Ectodermal cell (in vitro differentiated cells): ENCODE data around the gene NEK9. TPM values are rescaled to one million over a fixed set of nuclear protein-coding genes. Genes with fewer than 3 reads are reported as not detected.

Experiments used
- H3K27ac ChIP-seq: 2 replicates; pipeline ENCODE4 v1.7.0; 2013; ENCODE audit warnings: mild to moderate bottlenecking, low read depth, low read length; ENCODE audit not compliant: insufficient read depth, poor library complexity, severe bottlenecking
- H3K27me3 ChIP-seq: 2 replicates; pipeline ENCODE4 v1.7.0; 2013; ENCODE audit warnings: mild to moderate bottlenecking, low read length; ENCODE audit not compliant: insufficient read depth, control insufficient read depth, poor library complexity, severe bottlenecking
- H3K36me3 ChIP-seq: one replicate; pipeline ENCODE4 v1.7.0; 2013; ENCODE audit warnings: low read length; ENCODE audit not compliant: control insufficient read depth, insufficient read depth
- H3K4me1 ChIP-seq: one replicate; pipeline ENCODE4 v1.7.0; 2013; ENCODE audit warnings: low read length; ENCODE audit not compliant: control insufficient read depth, insufficient read depth
- H3K4me3 ChIP-seq: 2 replicates; pipeline ENCODE4 v1.7.0; 2013; ENCODE audit warnings: low read depth, low read length, control low read depth; ENCODE audit not compliant: insufficient read depth
- H3K9me3 ChIP-seq: 2 replicates; pipeline ENCODE4 v1.7.0; 2013; ENCODE audit warnings: mild to moderate bottlenecking, low read length, moderate library complexity; ENCODE audit not compliant: control insufficient read depth
- WGBS, 2 experiments: methylation state at CpG; one replicate each; pipeline ENCODE4 v1.1.7; 2013; ENCODE audit warnings: missing lambda C conversion rate in 2 of 2; 5-methylcytosine and 5-hydroxymethylcytosine counted together
- polyA plus RNA-seq, 4 experiments: library from polyadenylated mRNA; stranded (reverse); fragments of 50-300 nt; gene quantifications; one replicate each; pipeline ENCODE4 v1.2.3, GENCODE V29; 2013

The NEK9 gene
- 122 TPM for polyA plus RNA-seq (2013, experiment 1 of 4)
- 140 TPM for polyA plus RNA-seq (2013, experiment 2 of 4)
- 77.8 TPM for polyA plus RNA-seq (2013, experiment 3 of 4)
- polyA plus RNA-seq (2013, experiment 4 of 4) = 93.7 TPM

GRCh38 chr14:75126679-75127473, at the start of gene NEK9:
Gene NEK9, minus strand, starts transcription at chr14:75127048. Its CDS starts 127 bp downstream, at chr14:75126921.
- WGBS, 2 experiments = 3% methylated on average over 76 of the region's 76 CpGs
- Histone ChIP-seq H3K9me3 (no peaks in the 10 kb centered on the region), H3K4me3 (peak within 1 kb of the TSS; percentile 76), H3K36me3 (no peaks in the 10 kb centered on the region), H3K4me1 (no peaks in the 10 kb centered on the region), H3K27me3 (no peaks in the 10 kb centered on the region), H3K27ac (peak within 1 kb of the TSS; percentile 77)

GRCh38 chr14:75176142-75176820, 49.4 kb upstream of the NEK9 start, which contains the start of gene TMED10:
Gene TMED10, minus strand, starts transcription at chr14:75176612. Its CDS starts 33 bp downstream, at chr14:75176579.
- H3K27ac ChIP-seq = peak within 1 kb of the TSS; percentile 86
- peak within 1 kb of the TSS; percentile 90 for H3K4me3 ChIP-seq
- H3K4me1 ChIP-seq = peaks cover 6% of the 10 kb centered on the region
- H3K36me3 ChIP-seq = no peaks in the 10 kb centered on the region
- no peaks in the 10 kb centered on the region for H3K9me3 ChIP-seq
- H3K27me3 ChIP-seq = peaks cover 20% of the 10 kb centered on the region
- 0 to 1% methylated on average over 49 of the region's 49 CpGs for WGBS, 2 experiments

GRCh38 chr14:75175677-75176141, 48.9 kb upstream of the NEK9 start:
- Histone ChIP-seq H3K27ac (peak overlapping the region; percentile 86), H3K4me3 (peak overlapping the region; percentile 90), H3K27me3 (peaks cover 17% of the 10 kb centered on the region), H3K9me3 (no peaks in the 10 kb centered on the region), H3K36me3 (no peaks in the 10 kb centered on the region), H3K4me1 (peaks cover 6% of the 10 kb centered on the region)
- WGBS, 2 experiments = 1 to 12% methylated on average over 9 to 10 of the region's 10 CpGs

GRCh38 chr14:75174066-75174465, 47.2 kb upstream of the NEK9 start:
- WGBS, 2 experiments = 92 to 94% methylated on average over 2 of the region's 2 CpGs
- Histone ChIP-seq H3K27ac (no peak overlapping the region), H3K4me3 (no peak overlapping the region), H3K27me3 (peaks cover 3% of the 10 kb centered on the region), H3K36me3 (no peaks in the 10 kb centered on the region), H3K4me1 (peaks cover 6% of the 10 kb centered on the region), H3K9me3 (no peaks in the 10 kb centered on the region)

GRCh38 chr14:75170772-75171171, 43.9 kb upstream of the NEK9 start:
- peaks cover 6% of the 10 kb centered on the region for H3K4me1 ChIP-seq
- H3K27ac ChIP-seq = no peak overlapping the region
- no peaks in the 10 kb centered on the region for H3K36me3 ChIP-seq
- H3K9me3 ChIP-seq = no peaks in the 10 kb centered on the region
- H3K27me3 ChIP-seq = no peaks in the 10 kb centered on the region
- 93 to 95% methylated on average over 2 to 3 of the region's 4 CpGs for WGBS, 2 experiments
- H3K4me3 ChIP-seq = no peak overlapping the region

GRCh38 chr14:75168586-75169335, 41.9 kb upstream of the NEK9 start:
- Histone ChIP-seq H3K9me3 (no peaks in the 10 kb centered on the region), H3K36me3 (no peaks in the 10 kb centered on the region), H3K4me1 (no peaks in the 10 kb centered on the region), H3K27ac (no peak overlapping the region), H3K27me3 (no peaks in the 10 kb centered on the region), H3K4me3 (no peak overlapping the region)
- WGBS, 2 experiments = 92 to 97% methylated on average over 2 to 3 of the region's 3 CpGs

GRCh38 chr14:75167325-75167724, 40.5 kb upstream of the NEK9 start:
- no peak overlapping the region for H3K27ac ChIP-seq
- 90 to 92% methylated on average over 2 of the region's 2 CpGs for WGBS, 2 experiments
- H3K4me1 ChIP-seq = no peaks in the 10 kb centered on the region
- H3K9me3 ChIP-seq = no peaks in the 10 kb centered on the region
- no peaks in the 10 kb centered on the region for H3K27me3 ChIP-seq
- H3K36me3 ChIP-seq = no peaks in the 10 kb centered on the region
- H3K4me3 ChIP-seq = no peak overlapping the region

GRCh38 chr14:75165586-75166391, 38.9 kb upstream of the NEK9 start:
- H3K4me3 ChIP-seq = no peak overlapping the region
- no peak overlapping the region for H3K27ac ChIP-seq
- H3K4me1 ChIP-seq = no peaks in the 10 kb centered on the region
- no peaks in the 10 kb centered on the region for H3K9me3 ChIP-seq
- WGBS, 2 experiments = 86 to 88% methylated on average over 8 of the region's 8 CpGs
- H3K36me3 ChIP-seq = no peaks in the 10 kb centered on the region
- no peaks in the 10 kb centered on the region for H3K27me3 ChIP-seq

GRCh38 chr14:75164809-75165208, 38.0 kb upstream of the NEK9 start:
- no peak overlapping the region for H3K4me3 ChIP-seq
- H3K4me1 ChIP-seq = no peaks in the 10 kb centered on the region
- no peaks in the 10 kb centered on the region for H3K27me3 ChIP-seq
- no peaks in the 10 kb centered on the region for H3K36me3 ChIP-seq
- WGBS, 2 experiments = no CpG with 5 or more reads among the region's 1 CpG
- no peaks in the 10 kb centered on the region for H3K9me3 ChIP-seq
- H3K27ac ChIP-seq = no peak overlapping the region
